Measurements from ENCODE around the gene ELMO3.

ELMO3 gene

GRCh38 chr16:67226804-67227566 lies 28.1 kb downstream of the ELMO3 start, which contains the start of gene TMEM208:
Gene TMEM208 (plus strand): TSS chr16:67227130. CDS start chr16:67227219, 89 bp downstream.
- peak; percentile 97 for DNase-seq

GRCh38 chr16:67227567-67227921 lies 28.6 kb downstream of the ELMO3 start:
- no peak for DNase-seq

GRCh38 chr16:67228034-67228785 lies 29.3 kb downstream of the ELMO3 start:
- no peak for DNase-seq

GRCh38 chr16:67228905-67229304 lies 30.0 kb downstream of the ELMO3 start:
- no peak for DNase-seq

- no peak for DNase-seq
These were observed 31.2 kb downstream of the ELMO3 start for GRCh38 chr16:67229906-67230808.

- no peak for DNase-seq
These were observed 32.1 kb downstream of the ELMO3 start for GRCh38 chr16:67230809-67231660.

GRCh38 chr16:67233596-67233995 lies 34.7 kb downstream of the ELMO3 start:
- DNase-seq = no peak

- no peak for DNase-seq
These were observed 35.3 kb downstream of the ELMO3 start for GRCh38 chr16:67234180-67234597.

- DNase-seq = no peak
These were observed 37.1 kb downstream of the ELMO3 start for GRCh38 chr16:67235816-67236562.

GRCh38 chr16:67236563-67237395 lies 37.8 kb downstream of the ELMO3 start:
- DNase-seq = no peak

GRCh38 chr16:67237396-67238277 lies 38.7 kb downstream of the ELMO3 start:
- DNase-seq = no peak

GRCh38 chr16:67238278-67238575 lies 39.3 kb downstream of the ELMO3 start:
- DNase-seq = no peak

GRCh38 chr16:67238806-67239470 lies 40.0 kb downstream of the ELMO3 start:
- no peak for DNase-seq

- no peak for DNase-seq
These were observed 41.6 kb downstream of the ELMO3 start for GRCh38 chr16:67240506-67240905.

- peak; percentile 29 for DNase-seq
These were observed 42.3 kb downstream of the ELMO3 start for GRCh38 chr16:67241008-67241900.

GRCh38 chr16:67242138-67242730 lies 43.3 kb downstream of the ELMO3 start:
- no peak for DNase-seq

GRCh38 chr16:67243481-67243880 lies 44.5 kb downstream of the ELMO3 start:
- DNase-seq = no peak
